ENCODE measurements around the gene CAPZA1. TPM values are rescaled to one million over a fixed set of nuclear protein-coding genes. Genes with fewer than 3 reads are reported as not detected.

Gene CAPZA1
- total and polyA plus RNA-seq, 7 donors: 14.8 to 73.3 (median 35.0) TPM

DNA sequence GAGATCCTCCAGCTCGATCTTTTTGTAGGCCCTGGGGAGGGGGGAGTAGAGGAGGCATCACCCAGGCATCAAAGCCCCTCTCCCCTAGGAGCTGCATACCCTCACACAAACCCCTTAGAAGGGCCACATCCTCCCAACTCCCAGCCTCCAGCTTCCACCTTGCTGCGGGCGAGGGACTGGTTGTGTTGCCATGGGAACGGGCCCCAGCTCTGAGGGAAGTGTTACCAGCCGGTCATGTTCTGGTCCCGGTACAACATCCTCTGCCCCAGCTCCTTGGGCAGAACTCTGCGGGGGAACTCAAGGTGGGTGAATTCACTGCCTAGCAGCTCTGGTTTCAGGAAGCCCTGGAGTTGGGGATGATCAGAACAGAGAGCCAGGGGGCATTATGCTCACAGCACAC lies 91.4 kb downstream of the CAPZA1 start:
- no peak for DNase-seq
- H3K4me3 ChIP-seq: no peak overlapping the region
- no peak overlapping the region for H3K27ac ChIP-seq
- H3K9me3 ChIP-seq: no peaks in the 10 kb centered on the region
- no peaks in the 10 kb centered on the region for H3K27me3 ChIP-seq (ENCODE audit: insufficient read depth in 3 of 3, low read length in 2 of 3)
- intact Hi-C loops (cut with DNase I): loop anchor here (5.0 to 10.0 kb wide), 2 partner anchors 244 to 319 kb away; partner anchors contain the start of gene SLC16A1 (in 1 of the 2)
- peaks cover 0 to 12% of the 10 kb centered on the region in 2 donors for H3K36me3 ChIP-seq (ENCODE audit: insufficient read depth in 1 of 2, low read depth in 1 of 2)
- ATAC-seq: no peak
- TF ChIP-seq, protein P1, sequence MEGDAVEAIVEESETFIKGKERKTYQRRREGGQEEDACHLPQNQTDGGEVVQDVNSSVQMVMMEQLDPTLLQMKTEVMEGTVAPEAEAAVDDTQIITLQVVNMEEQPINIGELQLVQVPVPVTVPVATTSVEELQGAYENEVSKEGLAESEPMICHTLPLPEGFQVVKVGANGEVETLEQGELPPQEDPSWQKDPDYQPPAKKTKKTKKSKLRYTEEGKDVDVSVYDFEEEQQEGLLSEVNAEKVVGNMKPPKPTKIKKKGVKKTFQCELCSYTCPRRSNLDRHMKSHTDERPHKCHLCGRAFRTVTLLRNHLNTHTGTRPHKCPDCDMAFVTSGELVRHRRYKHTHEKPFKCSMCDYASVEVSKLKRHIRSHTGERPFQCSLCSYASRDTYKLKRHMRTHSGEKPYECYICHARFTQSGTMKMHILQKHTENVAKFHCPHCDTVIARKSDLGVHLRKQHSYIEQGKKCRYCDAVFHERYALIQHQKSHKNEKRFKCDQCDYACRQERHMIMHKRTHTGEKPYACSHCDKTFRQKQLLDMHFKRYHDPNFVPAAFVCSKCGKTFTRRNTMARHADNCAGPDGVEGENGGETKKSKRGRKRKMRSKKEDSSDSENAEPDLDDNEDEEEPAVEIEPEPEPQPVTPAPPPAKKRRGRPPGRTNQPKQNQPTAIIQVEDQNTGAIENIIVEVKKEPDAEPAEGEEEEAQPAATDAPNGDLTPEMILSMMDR (IDR thresholded peaks at IDR 0.05): no peak
- WGBS, 3 donors: 56 to 67% (median 61%) methylated on average over 6 to 7 of the region's 7 CpGs
- peaks cover 16% of the 10 kb centered on the region for H3K4me1 ChIP-seq

DNA sequence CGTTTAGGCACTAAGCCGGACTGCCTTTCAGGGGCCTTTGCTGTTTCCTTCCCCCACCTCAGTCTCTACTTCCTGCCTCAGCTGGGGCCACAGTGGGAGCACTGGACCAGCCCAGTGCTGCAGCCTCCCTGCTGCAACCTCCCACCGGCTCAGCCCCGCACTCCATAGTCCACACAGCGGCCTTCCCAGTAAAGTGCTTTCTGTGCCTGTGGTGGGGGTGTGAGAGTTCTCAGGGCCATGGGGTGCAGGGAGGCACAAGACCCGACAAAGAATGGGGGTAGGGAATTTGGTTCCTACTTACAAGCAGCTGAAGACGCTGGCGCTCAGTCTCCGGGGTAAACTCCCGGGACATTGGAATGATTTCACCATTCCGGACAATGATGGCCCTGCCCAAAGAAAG lies 92.0 kb downstream of the CAPZA1 start:
- ATAC-seq: no peak
- Histone ChIP-seq H3K27ac (no peak overlapping the region), H3K36me3 (ENCODE audit: insufficient read depth in 1 of 2, low read depth in 1 of 2) (peaks cover 0 to 12% of the 10 kb centered on the region in 2 donors), H3K4me1 (peaks cover 18% of the 10 kb centered on the region), H3K27me3 (ENCODE audit: insufficient read depth in 3 of 3, low read length in 2 of 3) (no peaks in the 10 kb centered on the region), H3K4me3 (no peak overlapping the region), H3K9me3 (no peaks in the 10 kb centered on the region)
- TF ChIP-seq, protein P1 (IDR thresholded peaks at IDR 0.05): no peak
- DNase-seq: no peak
- intact Hi-C loops (cut with DNase I): loop anchor here (5.0 to 10.0 kb wide), 2 partner anchors 243 to 319 kb away; partner anchors contain the start of gene SLC16A1 (in 1 of the 2)
- 59 to 75% (median 63%) methylated on average over 11 of the region's 11 CpGs for WGBS, 3 donors

DNA sequence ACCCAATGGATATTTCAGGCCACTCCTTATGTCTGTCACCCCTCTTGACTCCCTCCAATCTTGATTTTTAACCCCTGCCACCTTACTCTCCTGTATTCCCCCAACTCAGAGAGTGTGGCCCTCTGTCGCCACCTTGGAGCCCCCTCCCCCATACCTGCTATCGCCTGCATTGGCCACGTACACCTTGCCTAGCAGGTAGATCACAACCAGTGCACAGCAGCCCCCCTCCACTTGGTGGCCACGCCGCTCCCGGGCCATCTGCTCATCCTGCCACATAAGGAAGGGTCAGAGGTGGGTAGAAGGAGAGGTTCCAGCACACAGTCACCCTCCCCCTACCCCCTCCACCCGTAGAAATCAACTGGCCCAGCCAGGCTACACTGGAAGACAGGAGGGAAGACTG lies 92.6 kb downstream of the CAPZA1 start:
- Histone ChIP-seq H3K4me3 (no peak overlapping the region), H3K27me3 (ENCODE audit: insufficient read depth in 3 of 3, low read length in 2 of 3) (no peaks in the 10 kb centered on the region), H3K27ac (no peak overlapping the region), H3K9me3 (no peaks in the 10 kb centered on the region), H3K4me1 (peaks cover 18% of the 10 kb centered on the region), H3K36me3 (ENCODE audit: insufficient read depth in 1 of 2, low read depth in 1 of 2) (peaks cover 0 to 12% of the 10 kb centered on the region in 2 donors)
- ATAC-seq (no peak), DNase-seq (no peak)
- intact Hi-C loops (cut with DNase I): loop anchor here (5.0 to 10.0 kb wide), 2 partner anchors 243 to 320 kb away; partner anchors contain the start of gene SLC16A1 (in 1 of the 2)
- TF ChIP-seq, protein P1 (IDR thresholded peaks at IDR 0.05): no peak
- WGBS, 3 donors: 78 to 91% (median 84%) methylated on average over 7 of the region's 7 CpGs

DNA sequence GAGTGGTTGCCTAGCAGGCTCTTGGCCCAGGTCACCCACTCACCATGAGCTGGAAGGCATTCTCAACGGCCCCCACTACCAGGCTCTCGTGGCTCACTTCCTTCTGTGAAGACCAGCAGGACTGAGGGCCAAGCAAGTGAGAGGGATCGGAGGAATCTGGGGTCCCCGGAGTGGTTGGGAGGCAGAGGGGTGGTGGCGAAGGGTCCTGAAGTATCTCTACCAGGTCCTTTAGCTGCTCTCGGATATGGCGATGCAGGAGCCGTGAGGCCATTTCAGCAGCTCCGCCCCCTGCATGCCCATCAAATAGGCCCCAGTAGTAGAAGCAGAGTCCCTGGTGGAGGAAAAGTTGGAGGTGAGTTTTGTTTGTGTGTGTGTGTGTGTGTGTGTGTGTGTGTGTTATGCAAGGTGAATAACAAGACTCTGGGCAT lies 93.1 kb downstream of the CAPZA1 start:
- H3K9me3 ChIP-seq: no peaks in the 10 kb centered on the region
- no peaks in the 10 kb centered on the region for H3K27me3 ChIP-seq (ENCODE audit: insufficient read depth in 3 of 3, low read length in 2 of 3)
- H3K27ac ChIP-seq: no peak overlapping the region
- TF ChIP-seq, protein P1 (IDR thresholded peaks at IDR 0.05): no peak
- WGBS, 3 donors: 75 to 86% (median 76%) methylated on average over 9 of the region's 9 CpGs
- peaks cover 18% of the 10 kb centered on the region for H3K4me1 ChIP-seq
- DNase-seq (no peak), ATAC-seq (no peak)
- H3K36me3 ChIP-seq (ENCODE audit: insufficient read depth in 1 of 2, low read depth in 1 of 2): peaks cover 0 to 12% of the 10 kb centered on the region in 2 donors
- no peak overlapping the region for H3K4me3 ChIP-seq
- intact Hi-C loops (cut with DNase I): loop anchor here (5.0 to 10.0 kb wide), 2 partner anchors 242 to 320 kb away; partner anchors contain the start of gene SLC16A1 (in 1 of the 2)

Data from psoas muscle (tissue), 8 donors.